ENCODE results near the gene FANCD2. TPM values are rescaled to one million over a fixed set of nuclear protein-coding genes. Genes with fewer than 3 reads are reported as not detected.
"Not testable (repeated sequence)": the region's sequence is repeated elsewhere in the genome, so short reads cannot be mapped to it uniquely, and the experiment has no call there.

The FANCD2 gene
- total RNA-seq, 1 experiment from 2014 or later = 74.9 TPM

GRCh38 chr3:10122724-10123123 lies 96.5 kb downstream of the FANCD2 start:
- Mint-ChIP-seq H3K4me3 (no peak overlapping the region), H3K36me3 (ENCODE audit: insufficient read depth in 1 of 3, low read depth in 3 of 3) (peaks cover 24 to 61% (median 54%) of the 10 kb centered on the region in 3 experiments), H3K27me3 (ENCODE audit: low read depth) (no peaks in the 10 kb centered on the region), H3K27ac (no peak overlapping the region), H3K9me3 (no peaks in the 10 kb centered on the region), H3K4me1 (no peaks in the 10 kb centered on the region)
- peaks cover 3% of the 10 kb centered on the region; the same call in 1 of the 2 replicates for H3K79me2 ChIP-seq (ENCODE audit: insufficient read depth, low read length)
- H3K56ac ChIP-seq (ENCODE audit: insufficient read length, low read depth, low read length) = no peak overlapping the region
- no peak overlapping the region for H2BK15ac ChIP-seq (ENCODE audit: low read depth, low read length)
- H3K4me2 ChIP-seq (ENCODE audit: insufficient read depth, insufficient read length, low read length) = no peak overlapping the region
- no peak overlapping the region for H3K18ac ChIP-seq (ENCODE audit: insufficient read length, low read depth, low read length)
- no CpG with 5 or more reads among the region's 4 CpGs for WGBS (ENCODE audit: extremely low coverage, insufficient read length, low lambda C conversion rate)
- H3K9me3 ChIP-seq (ENCODE audit: control insufficient read depth, low read depth, low read length) = no peaks in the 10 kb centered on the region
- H2BK12ac ChIP-seq (ENCODE audit: insufficient read length, low read depth, low read length) = no peak overlapping the region
- H4K91ac ChIP-seq (ENCODE audit: insufficient read length, low read depth, low read length) = no peak overlapping the region
- H2BK20ac ChIP-seq (ENCODE audit: low read depth, low read length, poor library complexity, severe bottlenecking) = no peak overlapping the region
- H3K27ac ChIP-seq (ENCODE audit: insufficient read length, low read depth, low read length) = no peak overlapping the region
- no peak overlapping the region for H4K8ac ChIP-seq (replicated peaks; ENCODE audit: insufficient read length, low read depth, low read length)
- no peak overlapping the region for H2BK5ac ChIP-seq (ENCODE audit: insufficient read length, low read length)
- H2AFZ ChIP-seq (ENCODE audit: low read length) = no peak overlapping the region
- H4K5ac ChIP-seq (ENCODE audit: insufficient read length, low read depth, low read length) = no peak overlapping the region
- TF ChIP-seq, protein P1, sequence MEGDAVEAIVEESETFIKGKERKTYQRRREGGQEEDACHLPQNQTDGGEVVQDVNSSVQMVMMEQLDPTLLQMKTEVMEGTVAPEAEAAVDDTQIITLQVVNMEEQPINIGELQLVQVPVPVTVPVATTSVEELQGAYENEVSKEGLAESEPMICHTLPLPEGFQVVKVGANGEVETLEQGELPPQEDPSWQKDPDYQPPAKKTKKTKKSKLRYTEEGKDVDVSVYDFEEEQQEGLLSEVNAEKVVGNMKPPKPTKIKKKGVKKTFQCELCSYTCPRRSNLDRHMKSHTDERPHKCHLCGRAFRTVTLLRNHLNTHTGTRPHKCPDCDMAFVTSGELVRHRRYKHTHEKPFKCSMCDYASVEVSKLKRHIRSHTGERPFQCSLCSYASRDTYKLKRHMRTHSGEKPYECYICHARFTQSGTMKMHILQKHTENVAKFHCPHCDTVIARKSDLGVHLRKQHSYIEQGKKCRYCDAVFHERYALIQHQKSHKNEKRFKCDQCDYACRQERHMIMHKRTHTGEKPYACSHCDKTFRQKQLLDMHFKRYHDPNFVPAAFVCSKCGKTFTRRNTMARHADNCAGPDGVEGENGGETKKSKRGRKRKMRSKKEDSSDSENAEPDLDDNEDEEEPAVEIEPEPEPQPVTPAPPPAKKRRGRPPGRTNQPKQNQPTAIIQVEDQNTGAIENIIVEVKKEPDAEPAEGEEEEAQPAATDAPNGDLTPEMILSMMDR (conservative IDR thresholded peaks at IDR 0.05) = no peak
- H3K9ac ChIP-seq (ENCODE audit: extremely low read depth, insufficient read length, low read length) = no peak overlapping the region
- no peaks in the 10 kb centered on the region for H3K27me3 ChIP-seq (ENCODE audit: insufficient read depth, low read length)
- H2BK120ac ChIP-seq (ENCODE audit: low read depth, low read length, poor library complexity, severe bottlenecking) = no peak overlapping the region
- DNase-seq = no peak
- no peaks in the 10 kb centered on the region for H3K79me1 ChIP-seq (ENCODE audit: insufficient read depth, low read depth, low read length, poor library complexity, severe bottlenecking)
- no peak overlapping the region for H3T11ph ChIP-seq (ENCODE audit: low read length)
- no peaks in the 10 kb centered on the region for H3K4me1 ChIP-seq (ENCODE audit: insufficient read depth, low read length)
- no peak overlapping the region for H2AK5ac ChIP-seq (ENCODE audit: insufficient read length, low read length)
- no peaks in the 10 kb centered on the region for H3K23me2 ChIP-seq (ENCODE audit: insufficient read length, low read depth, low read length, poor library complexity, severe bottlenecking)
- H4K20me1 ChIP-seq (ENCODE audit: control insufficient read depth, insufficient read depth, insufficient read length) = no peaks in the 10 kb centered on the region
- no peak overlapping the region for H3K23ac ChIP-seq (ENCODE audit: insufficient read length, low read depth, low read length)
- H3K4ac ChIP-seq (ENCODE audit: low read depth, low read length) = no peak overlapping the region
- no peak overlapping the region for H3K14ac ChIP-seq (ENCODE audit: insufficient read depth, low read length)

DNA sequence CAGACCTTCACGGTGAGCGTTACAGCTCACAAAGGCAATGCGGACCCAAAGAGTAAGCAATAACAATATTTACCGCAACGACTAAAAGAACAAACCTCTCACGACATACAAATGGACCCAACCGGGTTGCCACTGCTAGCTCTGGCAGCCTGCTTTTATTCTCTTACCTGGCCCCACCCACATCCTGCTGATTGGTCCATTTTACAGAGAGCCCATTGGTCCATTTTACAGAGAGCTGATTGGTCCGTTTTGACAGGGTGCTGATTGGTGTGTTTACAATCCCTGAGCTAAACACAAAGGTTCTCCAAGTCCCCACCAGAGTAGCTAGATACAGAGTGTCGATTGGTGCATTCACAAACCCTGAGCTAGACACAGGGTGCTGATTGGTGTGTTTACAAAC lies 109.6 kb downstream of the FANCD2 start:
- WGBS (ENCODE audit: extremely low coverage, insufficient read length, low lambda C conversion rate) = no CpG with 5 or more reads among the region's 9 CpGs
- H2BK12ac ChIP-seq (ENCODE audit: insufficient read length, low read depth, low read length); H3K9ac ChIP-seq (ENCODE audit: extremely low read depth, insufficient read length, low read length); H2AFZ ChIP-seq (ENCODE audit: low read length); H2BK20ac ChIP-seq (ENCODE audit: low read depth, low read length, poor library complexity, severe bottlenecking); H2AK5ac ChIP-seq (ENCODE audit: insufficient read length, low read length); H3K9me3 ChIP-seq (ENCODE audit: control insufficient read depth, low read depth, low read length); H2BK15ac ChIP-seq (ENCODE audit: low read depth, low read length); H3K27me3 Mint-ChIP-seq (ENCODE audit: low read depth); H3K27me3 ChIP-seq (ENCODE audit: insufficient read depth, low read length); H3K23ac ChIP-seq (ENCODE audit: insufficient read length, low read depth, low read length); H3K79me1 ChIP-seq (ENCODE audit: insufficient read depth, low read depth, low read length, poor library complexity, severe bottlenecking); H3K4me3 Mint-ChIP-seq; H3K4me1 ChIP-seq (ENCODE audit: insufficient read depth, low read length); H2BK5ac ChIP-seq (ENCODE audit: insufficient read length, low read length); H2BK120ac ChIP-seq (ENCODE audit: low read depth, low read length, poor library complexity, severe bottlenecking); H3K27ac ChIP-seq (ENCODE audit: insufficient read length, low read depth, low read length); H3K27ac Mint-ChIP-seq; H3T11ph ChIP-seq (ENCODE audit: low read length); H4K20me1 ChIP-seq (ENCODE audit: control insufficient read depth, insufficient read depth, insufficient read length); H3K23me2 ChIP-seq (ENCODE audit: insufficient read length, low read depth, low read length, poor library complexity, severe bottlenecking); H3K36me3 Mint-ChIP-seq (ENCODE audit: insufficient read depth in 1 of 3, low read depth in 3 of 3); H3K18ac ChIP-seq (ENCODE audit: insufficient read length, low read depth, low read length); H3K9me3 Mint-ChIP-seq; H4K91ac ChIP-seq (ENCODE audit: insufficient read length, low read depth, low read length); H3K4me2 ChIP-seq (ENCODE audit: insufficient read depth, insufficient read length, low read length); DNase-seq; H3K79me2 ChIP-seq (ENCODE audit: insufficient read depth, low read length); H3K4ac ChIP-seq (ENCODE audit: low read depth, low read length); H3K14ac ChIP-seq (ENCODE audit: insufficient read depth, low read length); H3K4me1 Mint-ChIP-seq; H4K5ac ChIP-seq (ENCODE audit: insufficient read length, low read depth, low read length); H4K8ac ChIP-seq (replicated peaks; ENCODE audit: insufficient read length, low read depth, low read length); H3K56ac ChIP-seq (ENCODE audit: insufficient read length, low read depth, low read length): not testable (repeated sequence)

Measured in H9 (cell line).